ENCODE results near the gene PLEKHH1.

PLEKHH1 gene

DNA sequence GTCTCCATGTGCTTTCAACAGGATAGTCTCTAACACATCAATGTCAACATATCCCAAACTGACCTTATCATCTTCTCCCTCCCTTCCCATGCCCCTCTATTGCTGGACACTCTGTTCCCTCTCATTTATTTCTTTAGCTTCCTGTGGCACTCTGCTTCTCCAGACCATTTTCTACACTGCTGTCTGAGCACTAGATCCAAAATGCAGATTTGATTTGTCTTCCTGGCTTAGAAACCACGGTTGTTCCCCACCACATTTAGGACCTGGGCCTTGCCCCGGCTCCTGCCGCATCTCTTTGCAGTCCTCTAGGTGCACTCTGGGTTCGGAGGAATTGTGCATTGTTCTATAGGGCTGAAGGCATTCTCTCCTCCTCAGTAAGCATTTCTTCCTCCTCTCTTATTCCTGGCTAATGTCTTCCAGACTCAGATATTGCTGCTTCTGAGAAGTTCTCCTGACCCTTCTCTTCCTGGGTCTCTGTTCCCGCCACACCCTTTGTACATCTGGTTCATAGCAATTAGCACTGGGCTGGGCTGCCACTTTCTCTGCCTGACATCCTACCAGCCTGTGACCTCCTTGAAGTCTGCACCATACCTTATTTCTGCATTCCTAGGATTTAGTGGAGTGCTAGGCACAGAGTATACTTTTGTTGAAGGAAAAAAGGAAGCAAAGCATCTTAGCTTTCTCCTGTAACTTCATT lies 100.5 kb downstream of the PLEKHH1 start:
- no peak for DNase-seq

GRCh38 chr14:67636361-67636919 lies 103.3 kb downstream of the PLEKHH1 start:
- DNase-seq = no peak

DNA sequence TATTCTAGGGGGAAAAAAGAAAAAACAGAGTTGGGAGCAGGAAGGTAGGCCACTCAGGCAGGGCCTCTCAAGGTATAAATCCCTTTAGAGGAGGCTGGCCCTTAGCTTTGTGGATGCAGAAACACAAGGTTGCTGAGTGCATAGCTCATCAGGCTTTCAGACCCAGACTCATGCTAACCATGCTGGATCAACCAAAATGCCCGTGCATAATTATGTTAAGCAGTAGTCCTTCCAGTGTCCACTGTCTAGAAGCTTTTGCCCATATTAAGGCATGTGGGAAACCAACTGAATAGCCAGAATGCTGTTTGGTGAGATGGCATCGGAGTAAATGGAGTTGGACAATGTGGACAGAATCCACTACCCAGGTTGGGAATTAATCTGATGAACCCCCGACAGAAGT lies 105.6 kb downstream of the PLEKHH1 start:
- no peak for DNase-seq

All from stimulated activated CD4-positive, alpha-beta T cell treated with anti-CD3 and anti-CD28 coated beads, Interleukin-2, amount 100 ng/mL, for 48 hours (primary cell).